ELF-1 (cell line): Measurements from ENCODE around the gene SPAG6.
"Not testable (repeated sequence)": the region's sequence is repeated elsewhere in the genome, so short reads cannot be mapped to it uniquely, and the experiment has no call there.

Experiments used
- DNase-seq: peaks from one replicate; pipeline ENCODE4 v3.0.0-alpha.2; 2016; ENCODE audit warnings: low read depth, low spot score

SPAG6 gene

GRCh38 chr10:22341190-22341925, 3.9 kb upstream of the SPAG6 start:
- no peak for DNase-seq

GRCh38 chr10:22341926-22342196, 3.4 kb upstream of the SPAG6 start:
- no peak for DNase-seq

GRCh38 chr10:22342421-22342820, 2.9 kb upstream of the SPAG6 start:
- no peak for DNase-seq

- DNase-seq, result no peak
These were observed 1.6 kb upstream of the SPAG6 start for GRCh38 chr10:22343731-22344130.

- DNase-seq, result no peak
These were observed 1.0 kb upstream of the SPAG6 start for GRCh38 chr10:22344249-22344648.

GRCh38 chr10:22344781-22345300, 455 bp upstream of the SPAG6 start:
- DNase-seq, result no peak

GRCh38 chr10:22346096-22346661, 883 bp downstream of the SPAG6 start:
- no peak for DNase-seq

GRCh38 chr10:22349755-22350154, 4.5 kb downstream of the SPAG6 start:
- DNase-seq, result no peak

GRCh38 chr10:22351131-22351703, 5.9 kb downstream of the SPAG6 start:
- no peak for DNase-seq

GRCh38 chr10:22356324-22356873, 11.1 kb downstream of the SPAG6 start:
- DNase-seq, result no peak

GRCh38 chr10:22357770-22358169, 12.5 kb downstream of the SPAG6 start:
- DNase-seq, result not testable (repeated sequence)

GRCh38 chr10:22363305-22363704, 18.0 kb downstream of the SPAG6 start:
- no peak for DNase-seq

- no peak for DNase-seq
These were observed 19.3 kb downstream of the SPAG6 start for GRCh38 chr10:22364407-22365140.

- no peak for DNase-seq
These were observed 19.9 kb downstream of the SPAG6 start for GRCh38 chr10:22365233-22365632.

- DNase-seq, result no peak
These were observed 20.5 kb downstream of the SPAG6 start for GRCh38 chr10:22365644-22366434.

- no peak for DNase-seq
These were observed 21.1 kb downstream of the SPAG6 start for GRCh38 chr10:22366435-22366703.

GRCh38 chr10:22366771-22367170, 21.5 kb downstream of the SPAG6 start:
- DNase-seq, result no peak

- no peak for DNase-seq
These were observed 22.2 kb downstream of the SPAG6 start for GRCh38 chr10:22367471-22367870.

GRCh38 chr10:22368402-22368801, 23.1 kb downstream of the SPAG6 start:
- DNase-seq, result no peak

- no peak for DNase-seq
These were observed 23.7 kb downstream of the SPAG6 start for GRCh38 chr10:22368981-22369380.

- DNase-seq, result no peak
These were observed 24.3 kb downstream of the SPAG6 start for GRCh38 chr10:22369434-22370072.
